GM12875 (cell line): ENCODE measurements around the gene BUB1B.
"Not testable (repeated sequence)": the region's sequence is repeated elsewhere in the genome, so short reads cannot be mapped to it uniquely, and the experiment has no call there.

Experiments
- H3K4me3 ChIP-seq: one replicate; pipeline ENCODE4 v1.5.1; 2011; ENCODE audit warnings: low read depth, low read length, control low read depth
- CTCF ChIP-seq: IDR thresholded peaks from 2 replicates; pipeline ENCODE4 v1.5.1; 2011; ENCODE audit warnings: low read depth, mild to moderate bottlenecking, control low read depth, inconsistent platforms, low read length, moderate library complexity, borderline replicate concordance; ENCODE audit not compliant: insufficient read depth

The BUB1B gene, protein sequence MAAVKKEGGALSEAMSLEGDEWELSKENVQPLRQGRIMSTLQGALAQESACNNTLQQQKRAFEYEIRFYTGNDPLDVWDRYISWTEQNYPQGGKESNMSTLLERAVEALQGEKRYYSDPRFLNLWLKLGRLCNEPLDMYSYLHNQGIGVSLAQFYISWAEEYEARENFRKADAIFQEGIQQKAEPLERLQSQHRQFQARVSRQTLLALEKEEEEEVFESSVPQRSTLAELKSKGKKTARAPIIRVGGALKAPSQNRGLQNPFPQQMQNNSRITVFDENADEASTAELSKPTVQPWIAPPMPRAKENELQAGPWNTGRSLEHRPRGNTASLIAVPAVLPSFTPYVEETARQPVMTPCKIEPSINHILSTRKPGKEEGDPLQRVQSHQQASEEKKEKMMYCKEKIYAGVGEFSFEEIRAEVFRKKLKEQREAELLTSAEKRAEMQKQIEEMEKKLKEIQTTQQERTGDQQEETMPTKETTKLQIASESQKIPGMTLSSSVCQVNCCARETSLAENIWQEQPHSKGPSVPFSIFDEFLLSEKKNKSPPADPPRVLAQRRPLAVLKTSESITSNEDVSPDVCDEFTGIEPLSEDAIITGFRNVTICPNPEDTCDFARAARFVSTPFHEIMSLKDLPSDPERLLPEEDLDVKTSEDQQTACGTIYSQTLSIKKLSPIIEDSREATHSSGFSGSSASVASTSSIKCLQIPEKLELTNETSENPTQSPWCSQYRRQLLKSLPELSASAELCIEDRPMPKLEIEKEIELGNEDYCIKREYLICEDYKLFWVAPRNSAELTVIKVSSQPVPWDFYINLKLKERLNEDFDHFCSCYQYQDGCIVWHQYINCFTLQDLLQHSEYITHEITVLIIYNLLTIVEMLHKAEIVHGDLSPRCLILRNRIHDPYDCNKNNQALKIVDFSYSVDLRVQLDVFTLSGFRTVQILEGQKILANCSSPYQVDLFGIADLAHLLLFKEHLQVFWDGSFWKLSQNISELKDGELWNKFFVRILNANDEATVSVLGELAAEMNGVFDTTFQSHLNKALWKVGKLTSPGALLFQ

DNA sequence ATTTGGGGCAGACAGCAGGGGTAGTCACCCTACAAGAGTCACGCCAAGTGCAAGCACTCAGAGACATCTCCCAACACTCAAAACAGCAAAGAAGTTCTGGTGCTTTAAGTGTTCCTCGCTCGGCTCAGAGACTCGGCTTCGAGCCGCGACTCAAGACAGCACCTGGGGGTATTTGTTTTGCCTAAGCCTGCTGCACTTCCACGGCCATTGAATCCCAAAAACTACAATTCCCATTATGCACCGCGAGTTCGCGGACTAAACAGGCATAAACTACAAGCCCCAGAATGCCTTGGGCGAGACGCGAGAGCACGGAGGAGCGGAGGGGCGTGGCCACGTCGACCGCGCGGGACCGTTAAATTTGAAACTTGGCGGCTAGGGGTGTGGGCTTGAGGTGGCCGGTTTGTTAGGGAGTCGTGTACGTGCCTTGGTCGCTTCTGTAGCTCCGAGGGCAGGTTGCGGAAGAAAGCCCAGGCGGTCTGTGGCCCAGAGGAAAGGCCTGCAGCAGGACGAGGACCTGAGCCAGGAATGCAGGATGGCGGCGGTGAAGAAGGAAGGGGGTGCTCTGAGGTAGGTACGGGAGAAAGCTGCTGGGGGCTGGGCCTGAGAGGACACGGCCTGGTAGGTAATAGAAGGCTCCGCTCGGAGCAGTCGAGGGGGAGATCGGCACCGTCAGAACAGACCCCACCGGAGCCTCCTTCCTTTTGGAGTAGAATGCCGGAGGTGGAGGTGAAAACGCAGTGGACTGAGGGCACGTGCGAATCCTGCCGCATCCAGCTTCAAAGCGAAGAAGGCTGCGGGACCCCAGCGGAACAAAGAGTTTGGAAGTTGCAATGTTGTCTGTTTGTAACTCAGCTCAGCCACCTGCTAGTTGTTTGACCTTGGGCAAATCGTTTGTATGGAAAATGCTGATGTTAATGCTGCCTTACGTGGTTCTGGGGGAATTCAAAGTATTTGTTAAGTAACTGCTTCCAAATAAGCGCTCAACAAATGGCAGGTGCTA is at the start of gene BUB1B:
TSS of gene BUB1B (plus strand) at position 381 of the 1,000 bp plus-strand sequence. CDS start at position 533, 152 bp downstream.
- H3K4me3 ChIP-seq, result peak within 1 kb of the TSS; percentile 61
- TF ChIP-seq CTCF, result no peak

DNA sequence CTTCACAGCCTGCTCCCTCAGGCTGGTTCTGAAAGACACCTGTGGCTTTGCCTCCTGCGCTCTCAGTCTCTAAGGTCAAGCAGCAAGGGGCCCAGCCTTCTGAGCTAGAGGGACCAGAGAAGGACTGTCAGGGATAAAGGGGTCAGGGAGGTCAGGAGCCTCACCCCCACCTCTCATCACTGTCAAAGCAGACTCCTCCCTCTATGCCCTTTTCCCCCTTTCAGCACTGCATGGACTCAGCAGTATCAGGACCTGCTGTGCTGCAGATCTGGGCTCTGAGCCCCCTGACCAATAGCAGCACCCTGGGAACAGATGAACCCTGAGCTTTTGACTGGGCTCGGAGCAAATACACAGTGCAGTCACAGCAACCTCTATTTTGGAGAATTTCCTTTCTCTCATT is 49.0 kb upstream of the BUB1B start:
- no peak overlapping the region for H3K4me3 ChIP-seq
- no peak for TF ChIP-seq CTCF

- H3K4me3 ChIP-seq, result no peak overlapping the region
- no peak for TF ChIP-seq CTCF
Measured at GRCh38 chr15:40112789-40113188, 48.1 kb upstream of the BUB1B start.

- H3K4me3 ChIP-seq, result no peak overlapping the region
- no peak for TF ChIP-seq CTCF
Measured at GRCh38 chr15:40114218-40114617, 46.7 kb upstream of the BUB1B start.

DNA sequence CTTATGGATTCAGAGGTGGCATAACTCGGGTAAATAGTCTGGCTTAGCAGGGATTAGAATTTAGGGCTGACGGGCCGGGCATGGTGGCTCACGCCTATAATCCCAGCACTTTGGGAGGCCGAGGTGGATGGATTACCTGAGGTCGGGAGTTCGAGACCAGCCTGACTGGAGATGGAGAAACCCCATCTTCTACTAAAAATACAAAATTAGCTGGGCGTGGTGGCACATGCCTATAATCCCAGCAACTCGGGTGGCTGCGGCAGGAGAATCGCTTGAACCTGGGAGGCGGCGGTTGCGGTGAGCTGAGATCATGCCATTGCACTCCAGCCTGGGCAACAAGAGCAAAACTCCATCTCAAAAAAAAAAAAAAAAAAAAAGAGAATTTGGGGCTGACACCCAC is 45.8 kb upstream of the BUB1B start:
- not testable (repeated sequence) for H3K4me3 ChIP-seq

GRCh38 chr15:40115670-40116093 is 45.2 kb upstream of the BUB1B start:
- no peak overlapping the region for H3K4me3 ChIP-seq
- TF ChIP-seq CTCF, result no peak
